Liver (tissue), 9 donors: ENCODE data around the gene RCAN3. TPM values are rescaled to one million over a fixed set of nuclear protein-coding genes. Genes with fewer than 3 reads are reported as not detected.

Experiments used
- DNase-seq: peaks from one replicate; pipeline ENCODE4 v3.0.0-alpha.2; 2017; ENCODE audit warnings: low spot score
- H3K27ac ChIP-seq, 2 donors: one replicate each; pipeline ENCODE4 v1.7.0; 2013; ENCODE audit warnings: inconsistent platforms in 2 of 2, low read length in 2 of 2, control low read depth in 1 of 2, low read depth in 1 of 2, mild to moderate bottlenecking in 1 of 2
- H3K27me3 ChIP-seq, 4 donors: one replicate each; pipeline versions ENCODE4 v1.6.1 to v1.7.0; 2013; ENCODE audit warnings: low read length in 3 of 4, inconsistent platforms in 1 of 4, mild to moderate bottlenecking in 1 of 4, moderate library complexity in 1 of 4; ENCODE audit not compliant: control insufficient read depth in 4 of 4, insufficient read depth in 4 of 4
- H3K36me3 ChIP-seq, 4 donors: one replicate each; pipeline versions ENCODE4 v1.6.1 to v1.7.0; 2013; ENCODE audit warnings: low read length in 3 of 4, mild to moderate bottlenecking in 3 of 4, low read depth in 1 of 4, moderate library complexity in 1 of 4; ENCODE audit not compliant: control insufficient read depth in 4 of 4, insufficient read depth in 3 of 4
- H3K4me1 ChIP-seq, 4 donors: one replicate each; pipeline versions ENCODE4 v1.6.1 to v1.7.0; 2013; ENCODE audit warnings: low read length in 3 of 4, mild to moderate bottlenecking in 3 of 4, moderate library complexity in 1 of 4; ENCODE audit not compliant: control insufficient read depth in 4 of 4, insufficient read depth in 4 of 4
- H3K4me3 ChIP-seq, 3 donors: one replicate each; pipeline versions ENCODE4 v1.6.1 to v1.7.0; 2013; ENCODE audit warnings: low read length in 3 of 3, control low read depth in 1 of 3, low read depth in 1 of 3, mild to moderate bottlenecking in 1 of 3
- H3K9ac ChIP-seq, 2 donors: one replicate each; pipeline ENCODE4 v1.7.0; 2013; ENCODE audit warnings: low read length in 2 of 2, mild to moderate bottlenecking in 2 of 2, moderate library complexity in 2 of 2, control low read depth in 1 of 2, low read depth in 1 of 2
- H3K9me3 ChIP-seq, 4 donors: one replicate each; pipeline versions ENCODE4 v1.6.1 to v1.7.0; 2013; ENCODE audit warnings: low read length in 3 of 4; ENCODE audit not compliant: control insufficient read depth in 4 of 4
- ATF3 ChIP-seq: IDR thresholded peaks from 2 replicates; pipeline ENCODE4 v1.6.1; 2016; ENCODE audit warnings: antibody characterized with exemption
- CTCF ChIP-seq: fragments of 150-350 bp; IDR thresholded peaks from 2 replicates; pipeline ENCODE4 v1.5.1; 2017; ENCODE audit warnings: improper control_type of control experiment, low read depth, low read length; ENCODE audit not compliant: missing input control
- EGR1 ChIP-seq, 2 donors: IDR thresholded peaks; 2 replicates each; pipeline ENCODE4 v1.6.1; 2016 to 2018; ENCODE audit warnings: antibody characterized with exemption in 2 of 2, low read depth in 2 of 2
- FOXA1 ChIP-seq: IDR thresholded peaks from 2 replicates; pipeline ENCODE4 v1.6.1; 2016; ENCODE audit warnings: antibody characterized with exemption
- FOXA2 ChIP-seq: IDR thresholded peaks from 2 replicates; pipeline ENCODE4 v1.6.1; 2016; ENCODE audit warnings: antibody characterized with exemption
- GABPA ChIP-seq, 2 donors: IDR thresholded peaks in 1 of 2; conservative IDR thresholded peaks in 1 of 2; 2 replicates each; pipeline ENCODE4 v1.6.1; 2016; ENCODE audit warnings: antibody characterized with exemption in 2 of 2, mild to moderate bottlenecking in 1 of 2, moderate library complexity in 1 of 2
- HNF4A ChIP-seq, 2 donors: conservative IDR thresholded peaks; 2 replicates each; pipeline ENCODE4 v1.6.1; 2016; ENCODE audit warnings: antibody characterized with exemption in 2 of 2, mild to moderate bottlenecking in 2 of 2
- HNF4G ChIP-seq: IDR thresholded peaks from 2 replicates; pipeline ENCODE4 v1.6.1; 2016; ENCODE audit warnings: antibody characterized with exemption
- JUND ChIP-seq, 2 donors: IDR thresholded peaks; 2 replicates each; pipeline ENCODE4 v1.6.1; 2016; ENCODE audit warnings: antibody characterized with exemption in 2 of 2
- MAX ChIP-seq: IDR thresholded peaks from 2 replicates; pipeline ENCODE4 v1.6.1; 2016; ENCODE audit warnings: antibody characterized with exemption
- NR2F2 ChIP-seq: IDR thresholded peaks from 2 replicates; pipeline ENCODE4 v1.6.1; 2016; ENCODE audit warnings: antibody characterized with exemption
- RAD21 ChIP-seq, 2 donors: IDR thresholded peaks; 2 replicates each; pipeline ENCODE4 v1.6.1; 2016; ENCODE audit warnings: antibody characterized with exemption in 2 of 2, mild to moderate bottlenecking in 2 of 2
- RXRA ChIP-seq, 2 donors: IDR thresholded peaks; 2 replicates each; pipeline ENCODE4 v1.6.1; 2017 to 2018; ENCODE audit warnings: antibody characterized with exemption in 2 of 2, mild to moderate bottlenecking in 1 of 2
- SP1 ChIP-seq: IDR thresholded peaks from 2 replicates; pipeline ENCODE4 v1.6.1; 2018; ENCODE audit warnings: antibody characterized with exemption, mild to moderate bottlenecking
- TAF1 ChIP-seq: conservative IDR thresholded peaks from 2 replicates; pipeline ENCODE4 v1.6.1; 2016; ENCODE audit warnings: antibody characterized with exemption, mild to moderate bottlenecking
- YY1 ChIP-seq: IDR thresholded peaks from 2 replicates; pipeline ENCODE4 v1.6.1; 2016; ENCODE audit warnings: antibody characterized with exemption, mild to moderate bottlenecking
- ZBTB33 ChIP-seq: IDR thresholded peaks from 2 replicates; pipeline ENCODE4 v1.6.1; 2016; ENCODE audit warnings: antibody characterized with exemption
- WGBS: extraction: QIAGEN DNeasy Blood & Tissue Kit; methylation state at CpG from one replicate; pipeline ENCODE4 v1.1.7; 2013; 5-methylcytosine and 5-hydroxymethylcytosine counted together
- polyA plus RNA-seq, 2 donors: library from polyadenylated mRNA; stranded (reverse) in 1 of 2; unstranded in 1 of 2; fragments of 200-250 nt in 1 of 2; fragments of >200 nt in 1 of 2; fragmentation: Nextera tagmentation in 1 of 2; extraction: Ambion mirVana in 1 of 2; gene quantifications; one replicate each; pipeline versions ENCODE4 v1.2.1 to v1.2.3, GENCODE V29; 2013 to 2015
- total RNA-seq, 2 donors: library from RNA; depleted of rRNA; stranded (reverse); fragments of >200 nt; gene quantifications; one replicate each; pipeline ENCODE4 v1.2.3, GENCODE V29; 2014
- donor health status: healthy.
- donor health status: healthy.
- donor health status: healthy.
- donor health status: healthy.
- donor health status: healthy.

RCAN3 gene
- total and polyA plus RNA-seq, 4 donors: 0.97 to 3.1 (median 1.2) TPM

- peaks cover 0 to 11% (median 4%) of the 10 kb centered on the region in 4 donors for H3K36me3 ChIP-seq
- 84% methylated on average over 14 of the region's 14 CpGs for WGBS
- H3K27me3 ChIP-seq: no peaks in the 10 kb centered on the region
- H3K27ac ChIP-seq: no peak overlapping the region
- H3K9me3 ChIP-seq: no peaks in the 10 kb centered on the region
- no peaks in the 10 kb centered on the region for H3K4me1 ChIP-seq
- TF ChIP-seq RXRA (IDR thresholded peaks at IDR 0.05) (no peak), ZBTB33 (no peak), JUND (IDR thresholded peaks at IDR 0.05) (no peak), TAF1 (no peak), GABPA (IDR thresholded peaks at IDR 0.05 in 1 of 2, conservative IDR thresholded peaks at IDR 0.05 in 1 of 2) (no peak), HNF4A (conservative IDR thresholded peaks at IDR 0.05) (no peak), ATF3 (no peak), MAX (no peak), YY1 (no peak), SP1 (no peak), CTCF (no peak), EGR1 (IDR thresholded peaks at IDR 0.05; ENCODE audit: low read depth in 2 of 2) (no peak), NR2F2 (no peak)
- DNase-seq: no peak
- no peak overlapping the region for H3K4me3 ChIP-seq
- H3K9ac ChIP-seq: no peak overlapping the region
These were observed 38.6 kb upstream of the RCAN3 start for GRCh38 chr1:24463776-24464735.

- H3K27ac ChIP-seq: no peak overlapping the region
- no peak overlapping the region for H3K9ac ChIP-seq
- no peaks in the 10 kb centered on the region for H3K4me1 ChIP-seq
- peaks cover 0 to 14% (median 4%) of the 10 kb centered on the region in 4 donors for H3K36me3 ChIP-seq
- H3K9me3 ChIP-seq: no peaks in the 10 kb centered on the region
- DNase-seq: no peak
- 76% methylated on average over 4 of the region's 4 CpGs for WGBS
- H3K4me3 ChIP-seq: no peak overlapping the region
- no peaks in the 10 kb centered on the region for H3K27me3 ChIP-seq
- TF ChIP-seq NR2F2 (no peak), GABPA (IDR thresholded peaks at IDR 0.05 in 1 of 2, conservative IDR thresholded peaks at IDR 0.05 in 1 of 2) (no peak), CTCF (no peak), FOXA1 (no peak), FOXA2 (no peak), RXRA (IDR thresholded peaks at IDR 0.05) (no peak), SP1 (no peak), ATF3 (no peak), JUND (IDR thresholded peaks at IDR 0.05) (no peak), HNF4G (no peak), ZBTB33 (no peak), RAD21 (IDR thresholded peaks at IDR 0.05) (no peak), YY1 (no peak), EGR1 (IDR thresholded peaks at IDR 0.05; ENCODE audit: low read depth in 2 of 2) (no peak)
These were observed 37.5 kb upstream of the RCAN3 start for GRCh38 chr1:24465099-24465498.
